Measurements from ENCODE around the gene PPM1M. TPM values are rescaled to one million over a fixed set of nuclear protein-coding genes. Genes with fewer than 3 reads are reported as not detected.
A peak's percentile ranks its signal among the peaks of the same experiment; 100 is the strongest.

Gene PPM1M
- polyA plus RNA-seq, 4 donors, result 1.8 to 9.3 (median 8.3) TPM

GRCh38 chr3:52211268-52211891, 34.2 kb upstream of the PPM1M start:
- no peak for FAIRE-seq
- WGBS, 3 donors, result 95 to 97% (median 96%) methylated on average over 18 of the region's 18 CpGs
- peaks cover 0 to 33% (median under 1%) of the 10 kb centered on the region in 3 donors for H3K4me1 ChIP-seq (ENCODE audit: control insufficient read depth in 3 of 3, insufficient read depth in 2 of 3, low read depth in 1 of 3, low read length in 2 of 3)
- no peaks in the 10 kb centered on the region for H3K27me3 ChIP-seq (ENCODE audit: control insufficient read depth in 3 of 3, insufficient read depth in 3 of 3, low read length in 3 of 3)
- peak in 1 of 2 donors; percentile 31 for DNase-seq
- no peak overlapping the region for H3K4me3 ChIP-seq (ENCODE audit: low read depth in 1 of 3, low read length in 3 of 3)
- no peaks in the 10 kb centered on the region for H3K9me3 ChIP-seq (ENCODE audit: control insufficient read depth in 2 of 2, insufficient read depth in 1 of 2, low read depth in 1 of 2, low read length in 1 of 2)
- peaks cover 18 to 82% (median 41%) of the 10 kb centered on the region in 3 donors for H3K36me3 ChIP-seq (ENCODE audit: control insufficient read depth in 3 of 3, insufficient read depth in 2 of 3, low read depth in 1 of 3, low read length in 3 of 3)
- H3K27ac ChIP-seq (ENCODE audit: low read depth in 1 of 3, low read length in 2 of 3), result peak overlapping the region in 1 of 3 donors; percentile 74

- FAIRE-seq (no peak), DNase-seq (peak in 1 of 2 donors; percentile 19)
- no peak overlapping the region for H3K27ac ChIP-seq (ENCODE audit: low read depth in 1 of 3, low read length in 2 of 3)
- no peaks in the 10 kb centered on the region for H3K9me3 ChIP-seq (ENCODE audit: control insufficient read depth in 2 of 2, insufficient read depth in 1 of 2, low read depth in 1 of 2, low read length in 1 of 2)
- H3K4me3 ChIP-seq (ENCODE audit: low read depth in 1 of 3, low read length in 3 of 3), result no peak overlapping the region
- peaks cover under 1 to 49% (median 4%) of the 10 kb centered on the region in 3 donors for H3K4me1 ChIP-seq (ENCODE audit: control insufficient read depth in 3 of 3, insufficient read depth in 2 of 3, low read depth in 1 of 3, low read length in 2 of 3)
- peaks cover 16 to 76% (median 35%) of the 10 kb centered on the region in 3 donors for H3K36me3 ChIP-seq (ENCODE audit: control insufficient read depth in 3 of 3, insufficient read depth in 2 of 3, low read depth in 1 of 3, low read length in 3 of 3)
- H3K27me3 ChIP-seq (ENCODE audit: control insufficient read depth in 3 of 3, insufficient read depth in 3 of 3, low read length in 3 of 3), result no peaks in the 10 kb centered on the region
- 60 to 83% (median 67%) methylated on average over 8 of the region's 8 CpGs for WGBS, 3 donors
Measured at GRCh38 chr3:52213005-52213404, 32.6 kb upstream of the PPM1M start.

DNA sequence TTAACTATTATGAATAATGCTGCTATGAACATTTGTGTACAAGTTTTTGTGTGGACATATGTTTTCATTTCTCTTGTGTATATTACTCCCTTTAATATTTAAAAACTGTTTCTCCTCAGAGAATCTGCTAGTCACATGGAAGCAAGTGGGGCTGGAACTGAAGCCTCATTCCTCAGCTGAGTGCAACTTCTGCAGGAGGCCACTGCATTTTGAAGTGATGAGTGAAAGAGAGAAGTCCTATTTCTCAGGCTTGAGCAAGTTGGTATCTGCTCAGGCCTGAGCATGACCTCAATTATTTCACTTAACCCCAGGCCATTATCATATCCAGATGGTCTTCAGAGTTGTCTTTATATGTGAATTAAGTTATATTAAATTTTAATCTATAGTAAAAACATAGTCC, 31.7 kb upstream of the PPM1M start:
- no peak for FAIRE-seq
- H3K27me3 ChIP-seq (ENCODE audit: control insufficient read depth in 3 of 3, insufficient read depth in 3 of 3, low read length in 3 of 3), result no peaks in the 10 kb centered on the region
- no peaks in the 10 kb centered on the region for H3K9me3 ChIP-seq (ENCODE audit: control insufficient read depth in 2 of 2, insufficient read depth in 1 of 2, low read depth in 1 of 2, low read length in 1 of 2)
- no peak for DNase-seq
- H3K4me1 ChIP-seq (ENCODE audit: control insufficient read depth in 3 of 3, insufficient read depth in 2 of 3, low read depth in 1 of 3, low read length in 2 of 3), result peaks cover 4 to 51% (median 6%) of the 10 kb centered on the region in 3 donors
- peaks cover 13 to 69% (median 29%) of the 10 kb centered on the region in 3 donors for H3K36me3 ChIP-seq (ENCODE audit: control insufficient read depth in 3 of 3, insufficient read depth in 2 of 3, low read depth in 1 of 3, low read length in 3 of 3)
- no peak overlapping the region for H3K4me3 ChIP-seq (ENCODE audit: low read depth in 1 of 3, low read length in 3 of 3)
- H3K27ac ChIP-seq (ENCODE audit: low read depth in 1 of 3, low read length in 2 of 3), result no peak overlapping the region

DNA sequence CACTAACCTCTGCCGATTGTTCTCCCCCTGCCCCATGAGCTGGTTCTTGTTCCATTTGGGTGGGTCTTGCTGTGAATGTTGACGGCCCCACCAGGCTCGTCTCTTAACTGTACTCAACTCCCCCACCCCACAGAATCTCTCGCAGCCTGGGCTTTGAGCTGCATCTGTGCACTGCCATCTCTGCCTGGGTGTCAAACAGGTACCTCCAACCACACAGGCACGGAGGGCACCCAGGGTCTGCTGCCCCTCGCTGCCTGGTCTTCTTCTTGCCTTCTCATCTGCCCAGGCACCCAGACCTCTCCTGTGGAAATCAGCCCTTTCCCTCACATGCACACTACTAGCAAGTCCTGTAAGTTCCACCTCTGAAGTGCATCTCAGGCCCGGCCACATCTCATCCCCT, 30.2 kb upstream of the PPM1M start:
- H3K9me3 ChIP-seq (ENCODE audit: control insufficient read depth in 2 of 2, insufficient read depth in 1 of 2, low read depth in 1 of 2, low read length in 1 of 2), result no peaks in the 10 kb centered on the region
- 94 to 97% (median 97%) methylated on average over 7 of the region's 7 CpGs for WGBS, 3 donors
- FAIRE-seq (no peak), DNase-seq (no peak)
- H3K27ac ChIP-seq (ENCODE audit: low read depth in 1 of 3, low read length in 2 of 3), result peak overlapping the region in 1 of 3 donors; percentile 94
- peaks cover 7 to 55% (median 25%) of the 10 kb centered on the region in 3 donors for H3K36me3 ChIP-seq (ENCODE audit: control insufficient read depth in 3 of 3, insufficient read depth in 2 of 3, low read depth in 1 of 3, low read length in 3 of 3)
- peaks cover 4 to 48% (median 6%) of the 10 kb centered on the region in 3 donors for H3K4me1 ChIP-seq (ENCODE audit: control insufficient read depth in 3 of 3, insufficient read depth in 2 of 3, low read depth in 1 of 3, low read length in 2 of 3)
- H3K27me3 ChIP-seq (ENCODE audit: control insufficient read depth in 3 of 3, insufficient read depth in 3 of 3, low read length in 3 of 3), result no peaks in the 10 kb centered on the region
- no peak overlapping the region for H3K4me3 ChIP-seq (ENCODE audit: low read depth in 1 of 3, low read length in 3 of 3)

GRCh38 chr3:52216585-52217408, 28.8 kb upstream of the PPM1M start:
- peak; percentile 68 to 97 for DNase-seq
- Histone ChIP-seq H3K9me3 (ENCODE audit: control insufficient read depth in 2 of 2, insufficient read depth in 1 of 2, low read depth in 1 of 2, low read length in 1 of 2) (no peaks in the 10 kb centered on the region), H3K27ac (ENCODE audit: low read depth in 1 of 3, low read length in 2 of 3) (peak overlapping the region; percentile 67 to 94 (median 90)), H3K4me3 (ENCODE audit: low read depth in 1 of 3, low read length in 3 of 3) (no peak overlapping the region), H3K4me1 (ENCODE audit: control insufficient read depth in 3 of 3, insufficient read depth in 2 of 3, low read depth in 1 of 3, low read length in 2 of 3) (peaks cover 4 to 41% (median 8%) of the 10 kb centered on the region in 3 donors), H3K27me3 (ENCODE audit: control insufficient read depth in 3 of 3, insufficient read depth in 3 of 3, low read length in 3 of 3) (no peaks in the 10 kb centered on the region), H3K36me3 (ENCODE audit: control insufficient read depth in 3 of 3, insufficient read depth in 2 of 3, low read depth in 1 of 3, low read length in 3 of 3) (peaks cover 7 to 46% (median 18%) of the 10 kb centered on the region in 3 donors)
- WGBS, 3 donors, result 12 to 26% (median 21%) methylated on average over 13 of the region's 13 CpGs
- FAIRE-seq, result no peak

- peaks cover 3 to 41% (median 15%) of the 10 kb centered on the region in 3 donors for H3K36me3 ChIP-seq (ENCODE audit: control insufficient read depth in 3 of 3, insufficient read depth in 2 of 3, low read depth in 1 of 3, low read length in 3 of 3)
- peaks cover 4 to 35% (median 8%) of the 10 kb centered on the region in 3 donors for H3K4me1 ChIP-seq (ENCODE audit: control insufficient read depth in 3 of 3, insufficient read depth in 2 of 3, low read depth in 1 of 3, low read length in 2 of 3)
- H3K27ac ChIP-seq (ENCODE audit: low read depth in 1 of 3, low read length in 2 of 3), result peak overlapping the region; percentile 67 to 94 (median 90)
- H3K9me3 ChIP-seq (ENCODE audit: control insufficient read depth in 2 of 2, insufficient read depth in 1 of 2, low read depth in 1 of 2, low read length in 1 of 2), result no peaks in the 10 kb centered on the region
- H3K4me3 ChIP-seq (ENCODE audit: low read depth in 1 of 3, low read length in 3 of 3), result no peak overlapping the region
- H3K27me3 ChIP-seq (ENCODE audit: control insufficient read depth in 3 of 3, insufficient read depth in 3 of 3, low read length in 3 of 3), result no peaks in the 10 kb centered on the region
- WGBS, 3 donors, result 27 to 48% (median 39%) methylated on average over 10 of the region's 10 CpGs
- DNase-seq (no peak), FAIRE-seq (no peak)
Measured at GRCh38 chr3:52217409-52217805, 28.2 kb upstream of the PPM1M start.

- DNase-seq (peak in 1 of 2 donors; percentile 24), FAIRE-seq (no peak)
- H3K4me1 ChIP-seq (ENCODE audit: control insufficient read depth in 3 of 3, insufficient read depth in 2 of 3, low read depth in 1 of 3, low read length in 2 of 3), result peaks cover 4 to 31% (median 8%) of the 10 kb centered on the region in 3 donors
- peaks cover 3 to 37% (median 12%) of the 10 kb centered on the region in 3 donors for H3K36me3 ChIP-seq (ENCODE audit: control insufficient read depth in 3 of 3, insufficient read depth in 2 of 3, low read depth in 1 of 3, low read length in 3 of 3)
- no peak overlapping the region for H3K4me3 ChIP-seq (ENCODE audit: low read depth in 1 of 3, low read length in 3 of 3)
- peak overlapping the region; percentile 67 to 94 (median 90) for H3K27ac ChIP-seq (ENCODE audit: low read depth in 1 of 3, low read length in 2 of 3)
- no peaks in the 10 kb centered on the region for H3K9me3 ChIP-seq (ENCODE audit: control insufficient read depth in 2 of 2, insufficient read depth in 1 of 2, low read depth in 1 of 2, low read length in 1 of 2)
- H3K27me3 ChIP-seq (ENCODE audit: control insufficient read depth in 3 of 3, insufficient read depth in 3 of 3, low read length in 3 of 3), result no peaks in the 10 kb centered on the region
- WGBS, 3 donors, result 56 to 71% (median 64%) methylated on average over 3 of the region's 3 CpGs
Measured at GRCh38 chr3:52218026-52218425, 27.5 kb upstream of the PPM1M start.

DNA sequence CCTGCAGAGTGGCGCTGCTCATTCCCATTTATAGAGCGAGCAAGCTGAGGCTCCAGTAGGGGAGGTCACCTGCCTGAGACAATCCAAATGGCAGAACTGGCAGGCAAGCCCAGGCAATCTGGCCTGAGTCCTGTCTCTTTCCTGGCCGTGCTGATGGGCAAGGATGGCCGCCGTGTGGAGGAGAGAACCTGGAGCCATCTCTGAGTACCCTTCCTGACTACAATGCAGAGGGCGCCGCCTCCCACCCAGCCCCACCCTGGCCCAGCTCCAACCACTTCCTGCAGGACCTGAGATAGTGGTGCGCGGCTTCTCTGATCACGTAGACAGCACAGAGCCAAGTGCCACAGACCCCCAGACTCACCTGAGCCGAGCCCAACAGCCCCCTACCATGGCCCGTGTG, 27.1 kb upstream of the PPM1M start:
- DNase-seq (peak in 1 of 2 donors; percentile 37), FAIRE-seq (no peak)
- peak overlapping the region; percentile 17 to 94 (median 90) for H3K27ac ChIP-seq (ENCODE audit: low read depth in 1 of 3, low read length in 2 of 3)
- H3K27me3 ChIP-seq (ENCODE audit: control insufficient read depth in 3 of 3, insufficient read depth in 3 of 3, low read length in 3 of 3), result no peaks in the 10 kb centered on the region
- H3K4me3 ChIP-seq (ENCODE audit: low read depth in 1 of 3, low read length in 3 of 3), result no peak overlapping the region
- peaks cover 2 to 33% (median 9%) of the 10 kb centered on the region in 3 donors for H3K36me3 ChIP-seq (ENCODE audit: control insufficient read depth in 3 of 3, insufficient read depth in 2 of 3, low read depth in 1 of 3, low read length in 3 of 3)
- 46 to 64% (median 47%) methylated on average over 12 of the region's 12 CpGs for WGBS, 3 donors
- H3K9me3 ChIP-seq (ENCODE audit: control insufficient read depth in 2 of 2, insufficient read depth in 1 of 2, low read depth in 1 of 2, low read length in 1 of 2), result no peaks in the 10 kb centered on the region
- H3K4me1 ChIP-seq (ENCODE audit: control insufficient read depth in 3 of 3, insufficient read depth in 2 of 3, low read depth in 1 of 3, low read length in 2 of 3), result peaks cover 4 to 28% (median 8%) of the 10 kb centered on the region in 3 donors
